Measurements from ENCODE around the gene CYP2W1.

DNA sequence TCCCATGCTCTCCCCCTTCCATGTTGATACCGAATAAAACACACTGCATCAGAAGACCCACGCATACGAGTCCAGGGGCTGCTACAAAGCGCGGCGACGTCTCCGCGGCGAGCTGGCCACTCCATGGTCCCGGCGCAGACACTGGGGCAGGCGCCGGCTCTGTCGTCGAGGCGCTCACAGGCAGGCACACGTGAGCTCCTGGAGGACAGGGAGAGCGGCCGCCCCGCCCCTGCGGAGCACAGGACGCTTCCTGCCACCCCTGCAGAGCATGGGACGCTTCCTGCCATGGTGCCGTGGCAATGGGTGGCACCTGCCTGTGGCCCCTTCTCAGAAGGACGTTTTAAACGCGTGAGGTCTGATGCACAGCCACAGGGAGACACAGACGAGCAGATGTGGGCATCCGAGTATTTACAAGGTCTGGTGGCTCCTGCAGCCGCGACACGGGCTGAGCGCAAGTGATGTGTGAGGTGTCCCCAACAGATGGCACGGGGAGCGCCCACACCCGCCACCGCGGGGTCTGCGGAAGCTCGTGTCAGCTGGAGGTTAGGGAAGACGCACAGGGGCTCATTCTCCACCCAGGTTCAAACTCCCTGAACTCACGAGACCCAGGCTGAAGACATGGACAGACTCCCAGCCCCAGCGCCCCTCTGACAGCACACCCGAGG is 40.0 kb downstream of the CYP2W1 start:
- TF ChIP-seq MYC (IDR thresholded peaks at IDR 0.05; ENCODE audit: low read depth, low read length) (no peak), CTCF (IDR thresholded peaks at IDR 0.05; ENCODE audit: low read depth, low read length) (no peak), POLR2A (IDR thresholded peaks at IDR 0.05; ENCODE audit: extremely low read depth, insufficient read length) (no peak)
- TF ChIP-seq, protein P1, sequence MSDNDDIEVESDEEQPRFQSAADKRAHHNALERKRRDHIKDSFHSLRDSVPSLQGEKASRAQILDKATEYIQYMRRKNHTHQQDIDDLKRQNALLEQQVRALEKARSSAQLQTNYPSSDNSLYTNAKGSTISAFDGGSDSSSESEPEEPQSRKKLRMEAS (IDR thresholded peaks at IDR 0.05; ENCODE audit: low read depth, low read length) = no peak
